Endothelial cell of umbilical vein (primary cell): ENCODE results near the gene RPL6. TPM values are rescaled to one million over a fixed set of nuclear protein-coding genes. Genes with fewer than 3 reads are reported as not detected.

Source experiments
- BruUV-seq: library from RNA; stranded (reverse); fragments of 400-500 nt; replicated peaks from 2 replicates; lab custom pipeline; 2021; lab: Mats Ljungman, UMichigan
- CTCF ChIA-PET: fragments of 300-600, 350-600 bp; sonication (Branson Sonifier 250); formaldehyde crosslinking; loops from one replicate; lab custom pipeline; 2021; ENCODE audit warnings: antibody characterized with exemption, inconsistent platforms; lab: Charles Lee
- POLR2A ChIA-PET: fragments of 300-600, 350-600 bp; sonication (Branson Sonifier 250); formaldehyde crosslinking; loops from one replicate; lab custom pipeline; 2021; ENCODE audit warnings: antibody characterized with exemption, inconsistent platforms; lab: Charles Lee
- DNase-seq: peaks from one replicate; pipeline ENCODE4 v3.0.0-alpha.2; 2011; ENCODE audit warnings: low read depth, low spot score
- FAIRE-seq: peaks from 2 replicates; lab custom pipeline; 2011; peaks lifted over from hg19 to GRCh38; lab: Jason Lieb, UNC
- H2AFZ ChIP-seq: 2 replicates; pipeline ENCODE4 v1.6.0; 2012; ENCODE audit warnings: low read depth, low read length, control low read depth, inconsistent platforms
- H3K27ac ChIP-seq: 2 replicates; pipeline ENCODE4 v1.5.1; 2011; ENCODE audit warnings: low read depth, mild to moderate bottlenecking, control low read depth, low read length, moderate library complexity; ENCODE audit not compliant: insufficient read depth
- H3K27me3 ChIP-seq, 2 experiments: 2 replicates each; pipeline versions ENCODE4 v1.6.0 to v1.6.1; 2011; ENCODE audit warnings: low read length in 2 of 2, mixed read lengths in 1 of 2; ENCODE audit not compliant: control insufficient read depth in 2 of 2, insufficient read depth in 2 of 2
- H3K36me3 ChIP-seq, 2 experiments: 2 replicates in 1 of 2; 3 replicates in 1 of 2; pipeline ENCODE4 v1.5.1; 2011; ENCODE audit warnings: low read length in 2 of 2, mild to moderate bottlenecking in 1 of 2, moderate library complexity in 1 of 2; ENCODE audit not compliant: control insufficient read depth in 2 of 2, insufficient read depth in 2 of 2; ENCODE audit errors: extremely low read depth in 1 of 2
- H3K4me1 ChIP-seq: 3 replicates; pipeline ENCODE4 v1.5.1; 2011; ENCODE audit warnings: mild to moderate bottlenecking, low read length; ENCODE audit not compliant: control insufficient read depth, insufficient read depth; ENCODE audit errors: extremely low read depth
- H3K4me2 ChIP-seq: 2 replicates; pipeline ENCODE4 v1.6.1; 2011; ENCODE audit warnings: low read length, control low read depth, mixed read lengths; ENCODE audit not compliant: insufficient read depth
- H3K4me3 ChIP-seq, 3 experiments: fragments of 200-600 bp in 1 of 3; sonication (generic), shearing (Covaris generic) in 1 of 3; replicated peaks in 1 of 3; 2 replicates each; pipeline ENCODE4 v1.5.1; 2011 to 2016; ENCODE audit warnings: control low read depth in 3 of 3, low read length in 3 of 3, mild to moderate bottlenecking in 2 of 3, inconsistent platforms in 1 of 3, low read depth in 1 of 3, moderate library complexity in 1 of 3; ENCODE audit not compliant: insufficient read depth in 1 of 3
- H3K79me2 ChIP-seq: 2 replicates; pipeline ENCODE4 v1.6.0; 2012; ENCODE audit warnings: low read length, inconsistent platforms; ENCODE audit not compliant: control insufficient read depth, insufficient read depth
- H3K9ac ChIP-seq: replicated peaks from 2 replicates; pipeline ENCODE3; 2011; ENCODE audit warnings: low read length, control low read depth; ENCODE audit not compliant: insufficient read depth; ENCODE audit errors: extremely low read depth
- H3K9me1 ChIP-seq: replicated peaks from 3 replicates; pipeline ENCODE4 v1.6.0; 2011; ENCODE audit warnings: mild to moderate bottlenecking, low read length; ENCODE audit not compliant: control insufficient read depth, insufficient read depth; ENCODE audit errors: extremely low read depth
- H3K9me3 ChIP-seq: replicated peaks from 2 replicates; pipeline ENCODE4 v1.5.1; 2012; ENCODE audit warnings: low read length, inconsistent platforms; ENCODE audit not compliant: control insufficient read depth, insufficient read depth
- H4K20me1 ChIP-seq: replicated peaks from 2 replicates; pipeline ENCODE3; 2011; ENCODE audit warnings: mild to moderate bottlenecking, low read length; ENCODE audit not compliant: control insufficient read depth, insufficient read depth; ENCODE audit errors: extremely low read depth
- EZH2 ChIP-seq: IDR thresholded peaks from 2 replicates; pipeline ENCODE4 v1.6.1; 2012; ENCODE audit warnings: borderline replicate concordance, low read depth, mild to moderate bottlenecking, moderate library complexity, low read length, inconsistent platforms; ENCODE audit not compliant: severe bottlenecking
- FOS ChIP-seq: IDR thresholded peaks from 2 replicates; pipeline ENCODE4 v1.6.1; 2011; ENCODE audit warnings: mild to moderate bottlenecking, low read length, moderate library complexity, borderline replicate concordance; ENCODE audit not compliant: insufficient read depth
- GATA2 ChIP-seq: IDR thresholded peaks from 2 replicates; pipeline ENCODE4 v1.7.0; 2011; ENCODE audit warnings: low read depth, mild to moderate bottlenecking, moderate library complexity, mixed read lengths, low read length; ENCODE audit not compliant: insufficient read length, insufficient read depth
- JUN ChIP-seq: IDR thresholded peaks from 2 replicates; pipeline ENCODE4 v1.6.1; 2011; ENCODE audit warnings: borderline replicate concordance, low read depth; ENCODE audit not compliant: insufficient read length, insufficient read depth
- MYC ChIP-seq: IDR thresholded peaks from one replicate; pipeline ENCODE4 v1.6.1; 2011; ENCODE audit warnings: mild to moderate bottlenecking, low read depth, low read length
- POLR2A ChIP-seq: IDR thresholded peaks from 2 replicates; pipeline ENCODE4 v1.6.1; 2012; ENCODE audit warnings: low read depth, mild to moderate bottlenecking, control low read depth, low read length
- POLR2AphosphoS5 ChIP-seq: IDR thresholded peaks from 2 replicates; pipeline ENCODE4 v1.6.1; 2012; ENCODE audit warnings: low read depth, mild to moderate bottlenecking, control low read depth, low read length, moderate library complexity; ENCODE audit not compliant: insufficient read depth
- dilution Hi-C: fragments of 300-500 bp; cut with MboI; formaldehyde crosslinking; loops from one replicate; pipeline ENCODE4 v1.15.0; 2019; ENCODE audit warnings: low sequenced_read_pairs; ENCODE audit not compliant: extremely low pct_ligation_motif_present
- intact Hi-C: fragments of 100-400 bp; cut with micrococcal nuclease; formaldehyde crosslinking; loops from one replicate; pipeline ENCODE4 v1.10.0; 2022
- polyA plus RNA-seq, 4 experiments: library from polyadenylated mRNA; depleted of rRNA in 3 of 4; stranded (reverse) in 3 of 4; unstranded in 1 of 4; fragments of >200 nt; gene quantifications; 2 replicates each; pipeline versions ENCODE4 v1.2.1 to v1.2.3, GENCODE V29; 2011 to 2012; ENCODE audit warnings: missing spikeins in 1 of 4
- total RNA-seq: library from RNA; stranded (reverse); gene quantifications from 2 replicates; pipeline ENCODE4 v1.2.3, GENCODE V29; 2021
- TF ChIP-seq, protein P1 (sequence below), 2 donors: IDR thresholded peaks; 1 replicate in 1 of 2; 2 replicates in 1 of 2; pipeline ENCODE4 v1.5.1; 2011; ENCODE audit warnings: low read length in 2 of 2, mild to moderate bottlenecking in 2 of 2, moderate library complexity in 2 of 2, control low read depth in 1 of 2, inconsistent platforms in 1 of 2, low read depth in 1 of 2; ENCODE audit not compliant: insufficient read depth in 1 of 2; ENCODE audit errors: extremely low read depth in 1 of 2
- TF ChIP-seq, protein P2 (sequence below): IDR thresholded peaks from 2 replicates; pipeline ENCODE4 v1.6.1; 2011; ENCODE audit not compliant: insufficient read depth, insufficient read length

RPL6 gene
- total and polyA plus RNA-seq, 2 donors (not counting 3 experiments of a cell fraction or from before 2014, with no cell fraction given), result 998 to 1,385 TPM

- peak overlapping the region; percentile 98 for H3K9ac ChIP-seq
- H4K20me1 ChIP-seq, result peaks cover 10% of the 10 kb centered on the region
- CTCF ChIA-PET, result no interaction called here
- peak overlapping the region; percentile 39 for H2AFZ ChIP-seq
- BruUV-seq, result TSS peak; percentile 46
- H3K9me3 ChIP-seq, result no peaks in the 10 kb centered on the region
- dilution Hi-C loops, result no loop called here
- H3K4me2 ChIP-seq, result peak overlapping the region; percentile 98
- TF ChIP-seq POLR2A (peak; percentile 2), MYC (no peak), POLR2AphosphoS5 (no peak)
- H3K4me1 ChIP-seq, result peaks cover 21% of the 10 kb centered on the region
- H3K27ac ChIP-seq, result peak overlapping the region; percentile 91
- peak overlapping the region; percentile 47 to 98 (median 78) for H3K4me3 ChIP-seq
- intact Hi-C loops, result loop anchor here (10.0 kb wide), 1 partner anchor 575 kb away; the partner anchor contains the start of gene MAPKAPK5
- H3K9me1 ChIP-seq, result no peaks in the 10 kb centered on the region
- no peaks in the 10 kb centered on the region for H3K27me3 ChIP-seq
- DNase-seq, result peak; percentile 75
- no peaks in the 10 kb centered on the region for H3K36me3 ChIP-seq
- POLR2A ChIA-PET, result no interaction called here
- H3K79me2 ChIP-seq, result peaks cover 55% of the 10 kb centered on the region
- FAIRE-seq, result peak; percentile 79
These were observed 10.1 kb upstream of the RPL6 start for GRCh38 chr12:112419297-112420133.

DNA sequence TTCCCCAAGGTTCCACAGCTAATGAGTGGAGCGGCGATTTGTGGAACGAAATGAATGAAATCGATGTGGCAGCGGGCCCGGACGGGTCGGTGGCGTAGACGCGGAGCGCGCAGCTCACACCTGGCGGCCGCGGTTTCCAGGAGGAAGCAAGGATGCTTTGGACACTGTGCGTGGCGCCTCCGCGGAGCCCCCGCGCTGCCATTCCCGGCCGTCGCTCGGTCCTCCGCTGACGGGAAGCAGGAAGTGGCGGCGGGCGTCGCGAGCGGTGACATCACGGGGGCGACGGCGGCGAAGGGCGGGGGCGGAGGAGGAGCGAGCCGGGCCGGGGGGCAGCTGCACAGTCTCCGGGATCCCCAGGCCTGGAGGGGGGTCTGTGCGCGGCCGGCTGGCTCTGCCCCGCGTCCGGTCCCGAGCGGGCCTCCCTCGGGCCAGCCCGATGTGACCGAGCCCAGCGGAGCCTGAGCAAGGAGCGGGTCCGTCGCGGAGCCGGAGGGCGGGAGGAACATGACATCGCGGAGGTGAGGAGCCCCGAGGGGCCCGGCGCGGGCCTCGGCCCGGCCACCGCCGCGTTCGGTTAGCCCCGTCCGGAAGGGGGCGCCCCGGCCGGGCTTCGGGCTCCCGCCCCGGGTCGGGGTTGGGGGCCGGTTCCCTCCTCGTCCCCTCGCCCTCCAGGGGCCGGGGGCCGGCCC, 9.3 kb upstream of the RPL6 start, which contains the start of gene PTPN11:
Gene PTPN11, plus strand, starts transcription at position 340 of the 689 bp plus-strand sequence. Its CDS starts 165 bp downstream, at position 505.
- DNase-seq (peak; percentile 89), FAIRE-seq (peak; percentile 87)
- Histone ChIP-seq H3K4me3 (peak within 1 kb of the TSS; percentile 47 to 98 (median 78)), H3K79me2 (peaks cover 47% of the 10 kb centered on the region), H3K4me1 (peaks cover 21% of the 10 kb centered on the region), H3K4me2 (peak within 1 kb of the TSS; percentile 98), H3K27me3 (peaks cover 0 to 3% of the 10 kb centered on the region in 2 experiments), H4K20me1 (peaks cover 10% of the 10 kb centered on the region), H3K9me3 (no peaks in the 10 kb centered on the region), H3K27ac (peak within 1 kb of the TSS; percentile 91), H2AFZ (peak within 1 kb of the TSS; percentile 45), H3K9ac (peak within 1 kb of the TSS; percentile 98), H3K36me3 (no peaks in the 10 kb centered on the region), H3K9me1 (no peaks in the 10 kb centered on the region)
- TF ChIP-seq, protein P1, sequence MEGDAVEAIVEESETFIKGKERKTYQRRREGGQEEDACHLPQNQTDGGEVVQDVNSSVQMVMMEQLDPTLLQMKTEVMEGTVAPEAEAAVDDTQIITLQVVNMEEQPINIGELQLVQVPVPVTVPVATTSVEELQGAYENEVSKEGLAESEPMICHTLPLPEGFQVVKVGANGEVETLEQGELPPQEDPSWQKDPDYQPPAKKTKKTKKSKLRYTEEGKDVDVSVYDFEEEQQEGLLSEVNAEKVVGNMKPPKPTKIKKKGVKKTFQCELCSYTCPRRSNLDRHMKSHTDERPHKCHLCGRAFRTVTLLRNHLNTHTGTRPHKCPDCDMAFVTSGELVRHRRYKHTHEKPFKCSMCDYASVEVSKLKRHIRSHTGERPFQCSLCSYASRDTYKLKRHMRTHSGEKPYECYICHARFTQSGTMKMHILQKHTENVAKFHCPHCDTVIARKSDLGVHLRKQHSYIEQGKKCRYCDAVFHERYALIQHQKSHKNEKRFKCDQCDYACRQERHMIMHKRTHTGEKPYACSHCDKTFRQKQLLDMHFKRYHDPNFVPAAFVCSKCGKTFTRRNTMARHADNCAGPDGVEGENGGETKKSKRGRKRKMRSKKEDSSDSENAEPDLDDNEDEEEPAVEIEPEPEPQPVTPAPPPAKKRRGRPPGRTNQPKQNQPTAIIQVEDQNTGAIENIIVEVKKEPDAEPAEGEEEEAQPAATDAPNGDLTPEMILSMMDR (IDR thresholded peaks at IDR 0.05; ENCODE audit: extremely low read depth in 1 of 2, insufficient read depth in 1 of 2, low read depth in 1 of 2, low read length in 2 of 2), result peak; percentile 38 to 46
- TF ChIP-seq GATA2 (no peak), POLR2A (peak; percentile 97), POLR2AphosphoS5 (peak; percentile 98), EZH2 (no peak), JUN (no peak), MYC (no peak), FOS (no peak)
- TF ChIP-seq, protein P2, sequence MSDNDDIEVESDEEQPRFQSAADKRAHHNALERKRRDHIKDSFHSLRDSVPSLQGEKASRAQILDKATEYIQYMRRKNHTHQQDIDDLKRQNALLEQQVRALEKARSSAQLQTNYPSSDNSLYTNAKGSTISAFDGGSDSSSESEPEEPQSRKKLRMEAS, result no peak
- dilution Hi-C loops, result no loop called here
- no TSS peak for BruUV-seq
- ChIA-PET POLR2A (no interaction called here), CTCF (no interaction called here)
- intact Hi-C loops, result loop anchor here (1.0 to 10.0 kb wide), 2 partner anchors 9 to 574 kb away; partner anchors contain the start of genes MAPKAPK5 and RPL6
